Measurements from ENCODE around the gene CNIH3.

GRCh38 chr1:224733027-224733911 is 117.2 kb downstream of the CNIH3 start:
- TF ChIP-seq EZH2 (IDR thresholded peaks at IDR 0.05) (no peak), POLR2AphosphoS5 (IDR thresholded peaks at IDR 0.05; ENCODE audit: borderline replicate concordance, low read depth, low read length) (no peak)

Measured in SK-N-MC (cell line).